HL-60 (cell line): ENCODE measurements around the gene TOX3.

Source experiments
- POLR2AphosphoS5 ChIP-seq: IDR thresholded peaks from 2 replicates; pipeline ENCODE4 v1.6.1; 2012; ENCODE audit warnings: low read depth
- SPI1 ChIP-seq: IDR thresholded peaks from 2 replicates; pipeline ENCODE4 v1.6.1; 2012; ENCODE audit warnings: low read depth, mild to moderate bottlenecking, borderline replicate concordance
- TF ChIP-seq, protein P1 (sequence below): IDR thresholded peaks from one replicate; pipeline ENCODE4 v1.5.1; 2011; ENCODE audit warnings: low read length, control low read depth, inconsistent platforms; ENCODE audit not compliant: insufficient read depth
- TF ChIP-seq, protein P2 (sequence below): IDR thresholded peaks from 2 replicates; pipeline ENCODE4 v1.6.1; 2012; ENCODE audit warnings: low read depth; ENCODE audit not compliant: insufficient replicate concordance

DNA sequence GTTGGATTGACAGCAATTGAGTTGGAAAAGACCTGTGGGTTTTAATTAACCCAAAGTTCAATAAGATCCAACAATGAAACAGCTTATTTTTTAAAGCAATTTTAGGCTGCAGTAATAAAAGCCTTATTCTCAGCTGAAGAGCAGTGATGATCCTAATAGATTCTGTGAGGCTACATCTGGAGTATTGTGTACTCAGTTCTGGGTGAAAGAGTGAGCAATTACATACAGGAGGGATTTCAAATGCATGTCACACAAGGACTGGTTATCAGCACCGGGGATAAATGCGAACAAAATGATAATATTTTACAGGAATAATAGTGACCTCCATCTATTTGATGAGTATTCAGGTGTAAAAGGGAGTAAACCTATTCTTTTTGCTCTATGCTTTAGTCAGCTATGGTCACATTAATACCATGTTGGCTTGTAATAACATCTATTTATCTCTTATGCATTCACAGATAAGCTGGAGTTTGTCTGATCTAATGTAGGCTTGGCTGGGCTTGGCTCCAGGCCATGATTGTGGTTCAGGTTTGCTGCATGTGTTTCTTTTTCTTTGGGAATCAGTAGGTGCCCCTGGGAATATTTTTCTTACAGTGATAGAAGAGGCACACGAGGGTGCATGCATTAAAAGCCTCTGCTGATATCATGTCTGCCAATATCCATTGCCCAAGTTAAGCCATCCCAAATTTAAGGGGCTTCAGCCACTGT lies 22.2 kb upstream of the TOX3 start:
- TF ChIP-seq, protein P1, sequence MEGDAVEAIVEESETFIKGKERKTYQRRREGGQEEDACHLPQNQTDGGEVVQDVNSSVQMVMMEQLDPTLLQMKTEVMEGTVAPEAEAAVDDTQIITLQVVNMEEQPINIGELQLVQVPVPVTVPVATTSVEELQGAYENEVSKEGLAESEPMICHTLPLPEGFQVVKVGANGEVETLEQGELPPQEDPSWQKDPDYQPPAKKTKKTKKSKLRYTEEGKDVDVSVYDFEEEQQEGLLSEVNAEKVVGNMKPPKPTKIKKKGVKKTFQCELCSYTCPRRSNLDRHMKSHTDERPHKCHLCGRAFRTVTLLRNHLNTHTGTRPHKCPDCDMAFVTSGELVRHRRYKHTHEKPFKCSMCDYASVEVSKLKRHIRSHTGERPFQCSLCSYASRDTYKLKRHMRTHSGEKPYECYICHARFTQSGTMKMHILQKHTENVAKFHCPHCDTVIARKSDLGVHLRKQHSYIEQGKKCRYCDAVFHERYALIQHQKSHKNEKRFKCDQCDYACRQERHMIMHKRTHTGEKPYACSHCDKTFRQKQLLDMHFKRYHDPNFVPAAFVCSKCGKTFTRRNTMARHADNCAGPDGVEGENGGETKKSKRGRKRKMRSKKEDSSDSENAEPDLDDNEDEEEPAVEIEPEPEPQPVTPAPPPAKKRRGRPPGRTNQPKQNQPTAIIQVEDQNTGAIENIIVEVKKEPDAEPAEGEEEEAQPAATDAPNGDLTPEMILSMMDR: no peak
- TF ChIP-seq, protein P2, sequence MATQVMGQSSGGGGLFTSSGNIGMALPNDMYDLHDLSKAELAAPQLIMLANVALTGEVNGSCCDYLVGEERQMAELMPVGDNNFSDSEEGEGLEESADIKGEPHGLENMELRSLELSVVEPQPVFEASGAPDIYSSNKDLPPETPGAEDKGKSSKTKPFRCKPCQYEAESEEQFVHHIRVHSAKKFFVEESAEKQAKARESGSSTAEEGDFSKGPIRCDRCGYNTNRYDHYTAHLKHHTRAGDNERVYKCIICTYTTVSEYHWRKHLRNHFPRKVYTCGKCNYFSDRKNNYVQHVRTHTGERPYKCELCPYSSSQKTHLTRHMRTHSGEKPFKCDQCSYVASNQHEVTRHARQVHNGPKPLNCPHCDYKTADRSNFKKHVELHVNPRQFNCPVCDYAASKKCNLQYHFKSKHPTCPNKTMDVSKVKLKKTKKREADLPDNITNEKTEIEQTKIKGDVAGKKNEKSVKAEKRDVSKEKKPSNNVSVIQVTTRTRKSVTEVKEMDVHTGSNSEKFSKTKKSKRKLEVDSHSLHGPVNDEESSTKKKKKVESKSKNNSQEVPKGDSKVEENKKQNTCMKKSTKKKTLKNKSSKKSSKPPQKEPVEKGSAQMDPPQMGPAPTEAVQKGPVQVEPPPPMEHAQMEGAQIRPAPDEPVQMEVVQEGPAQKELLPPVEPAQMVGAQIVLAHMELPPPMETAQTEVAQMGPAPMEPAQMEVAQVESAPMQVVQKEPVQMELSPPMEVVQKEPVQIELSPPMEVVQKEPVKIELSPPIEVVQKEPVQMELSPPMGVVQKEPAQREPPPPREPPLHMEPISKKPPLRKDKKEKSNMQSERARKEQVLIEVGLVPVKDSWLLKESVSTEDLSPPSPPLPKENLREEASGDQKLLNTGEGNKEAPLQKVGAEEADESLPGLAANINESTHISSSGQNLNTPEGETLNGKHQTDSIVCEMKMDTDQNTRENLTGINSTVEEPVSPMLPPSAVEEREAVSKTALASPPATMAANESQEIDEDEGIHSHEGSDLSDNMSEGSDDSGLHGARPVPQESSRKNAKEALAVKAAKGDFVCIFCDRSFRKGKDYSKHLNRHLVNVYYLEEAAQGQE: no peak
- TF ChIP-seq POLR2AphosphoS5 (no peak), SPI1 (no peak)
